SK-N-MC (cell line): Measurements from ENCODE around the gene CASP4.
A peak's percentile ranks its signal among the peaks of the same experiment; 100 is the strongest.
"Not testable (repeated sequence)": the region's sequence is repeated elsewhere in the genome, so short reads cannot be mapped to it uniquely, and the experiment has no call there.

Source experiments
- DNase-seq: peaks from one replicate; pipeline ENCODE4 v3.0.0-alpha.2; 2011; ENCODE audit warnings: low read depth, low spot score
- H3K27ac ChIP-seq: fragments of 200-600 bp; sonication (generic); 2 replicates; pipeline ENCODE4 v1.5.1; 2016; ENCODE audit warnings: mixed run types
- H3K36me3 ChIP-seq: fragments of 200-600 bp; sonication (generic); 2 replicates; pipeline ENCODE4 v1.6.1; 2017; ENCODE audit warnings: antibody characterized with exemption, low read length, mixed read lengths; ENCODE audit not compliant: insufficient read depth
- H3K4me3 ChIP-seq: fragments of 200-600 bp; sonication (generic); 2 replicates; pipeline ENCODE4 v1.5.1; 2016
- H3K9ac ChIP-seq: fragments of 200-600 bp; sonication (generic); 2 replicates; pipeline ENCODE4 v1.8.0; 2017; ENCODE audit warnings: mixed run types, mixed read lengths; ENCODE audit not compliant: insufficient read length
- H3K9me3 ChIP-seq: fragments of 200-600 bp; sonication (generic); 2 replicates; pipeline ENCODE4 v1.6.1; 2017; ENCODE audit warnings: low read depth, mild to moderate bottlenecking, antibody characterized with exemption, low read length, moderate library complexity, mixed read lengths
- EZH2 ChIP-seq: fragments of 200-600 bp; sonication (generic); IDR thresholded peaks from one replicate; pipeline ENCODE4 v1.6.1; 2017; ENCODE audit warnings: antibody characterized with exemption
- FOXP2 ChIP-seq: optimal IDR thresholded peaks from 2 replicates; pipeline ENCODE3; 2011; ENCODE audit warnings: mild to moderate bottlenecking, moderate library complexity; ENCODE audit not compliant: insufficient read depth; ENCODE audit errors: extremely low read length, control extremely low read depth
- POLR2AphosphoS5 ChIP-seq: IDR thresholded peaks from 2 replicates; pipeline ENCODE4 v1.6.1; 2012; ENCODE audit warnings: mild to moderate bottlenecking, low read depth, low read length, borderline replicate concordance

Gene CASP4

GRCh38 chr11:104995001-104995408 is 26.6 kb upstream of the CASP4 start:
- no peak for TF ChIP-seq EZH2
- no peak for TF ChIP-seq FOXP2
- TF ChIP-seq POLR2AphosphoS5, result no peak
- Histone ChIP-seq H3K27ac (no peak overlapping the region), H3K36me3 (no peaks in the 10 kb centered on the region), H3K9ac (no peak overlapping the region), H3K4me3 (no peak overlapping the region), H3K9me3 (no peaks in the 10 kb centered on the region)
- DNase-seq, result no peak

- DNase-seq, result no peak
- H3K27ac ChIP-seq, result no peak overlapping the region
- TF ChIP-seq EZH2, result no peak
- TF ChIP-seq POLR2AphosphoS5, result no peak
- no peak for TF ChIP-seq FOXP2
- no peaks in the 10 kb centered on the region for H3K36me3 ChIP-seq
- H3K9me3 ChIP-seq, result no peaks in the 10 kb centered on the region; the same call in 1 of the 2 replicates
- H3K9ac ChIP-seq, result no peak overlapping the region
- H3K4me3 ChIP-seq, result no peak overlapping the region
Measured at GRCh38 chr11:104992781-104993180, 24.4 kb upstream of the CASP4 start.

- H3K9ac ChIP-seq, result no peak overlapping the region
- H3K27ac ChIP-seq, result no peak overlapping the region
- no peaks in the 10 kb centered on the region for H3K36me3 ChIP-seq
- no peaks in the 10 kb centered on the region; the same call in 1 of the 2 replicates for H3K9me3 ChIP-seq
- TF ChIP-seq POLR2AphosphoS5 (no peak), FOXP2 (no peak), EZH2 (no peak)
- no peak for DNase-seq
- H3K4me3 ChIP-seq, result no peak overlapping the region
Measured at GRCh38 chr11:104991994-104992393, 23.6 kb upstream of the CASP4 start.

- DNase-seq, result no peak
- no peak overlapping the region for H3K9ac ChIP-seq
- H3K36me3 ChIP-seq, result no peaks in the 10 kb centered on the region
- H3K9me3 ChIP-seq, result no peaks in the 10 kb centered on the region; the same call in 1 of the 2 replicates
- no peak overlapping the region for H3K27ac ChIP-seq
- H3K4me3 ChIP-seq, result no peak overlapping the region
- TF ChIP-seq EZH2 (no peak), POLR2AphosphoS5 (no peak), FOXP2 (no peak)
Measured at GRCh38 chr11:104984808-104985207, 16.4 kb upstream of the CASP4 start.

GRCh38 chr11:104979839-104980238 is 11.5 kb upstream of the CASP4 start:
- Histone ChIP-seq H3K27ac (no peak overlapping the region), H3K36me3 (no peaks in the 10 kb centered on the region), H3K9ac (no peak overlapping the region), H3K9me3 (no peaks in the 10 kb centered on the region), H3K4me3 (no peak overlapping the region)
- TF ChIP-seq EZH2, result no peak
- TF ChIP-seq POLR2AphosphoS5, result no peak
- no peak for TF ChIP-seq FOXP2
- no peak for DNase-seq

GRCh38 chr11:104973616-104974015 is 5.2 kb upstream of the CASP4 start:
- Histone ChIP-seq H3K9me3 (no peaks in the 10 kb centered on the region), H3K4me3 (no peak overlapping the region), H3K9ac (no peak overlapping the region), H3K36me3 (no peaks in the 10 kb centered on the region), H3K27ac (no peak overlapping the region)
- DNase-seq, result no peak
- TF ChIP-seq FOXP2 (no peak), POLR2AphosphoS5 (no peak), EZH2 (no peak)

- H3K4me3 ChIP-seq, H3K27ac ChIP-seq, H3K9me3 ChIP-seq, DNase-seq, H3K36me3 ChIP-seq, H3K9ac ChIP-seq: not testable (repeated sequence)
Measured at GRCh38 chr11:104972924-104973323, 4.5 kb upstream of the CASP4 start.

GRCh38 chr11:104970756-104971155 is 2.4 kb upstream of the CASP4 start:
- Histone ChIP-seq H3K36me3 (no peaks in the 10 kb centered on the region), H3K9me3 (no peaks in the 10 kb centered on the region), H3K9ac (no peak overlapping the region), H3K27ac (no peak overlapping the region), H3K4me3 (no peak overlapping the region)
- DNase-seq, result no peak
- no peak for TF ChIP-seq EZH2
- TF ChIP-seq FOXP2, result no peak
- no peak for TF ChIP-seq POLR2AphosphoS5

GRCh38 chr11:104968856-104969776 is 742 bp upstream of the CASP4 start:
- DNase-seq, result no peak
- peak overlapping the region; percentile 81 for H3K4me3 ChIP-seq
- H3K9me3 ChIP-seq, result no peaks in the 10 kb centered on the region
- TF ChIP-seq FOXP2 (no peak), EZH2 (no peak), POLR2AphosphoS5 (no peak)
- no peaks in the 10 kb centered on the region for H3K36me3 ChIP-seq
- peak overlapping the region; percentile 87 for H3K27ac ChIP-seq
- H3K9ac ChIP-seq, result peak overlapping the region; percentile 75
